IMR-90 (cell line): ENCODE results near the gene H3-3A. TPM values are rescaled to one million over a fixed set of nuclear protein-coding genes. Genes with fewer than 3 reads are reported as not detected.

Source experiments
- ATAC-seq: fragments of 200-7000 bp; cut with Tn5 transposase; 2 replicates; pipeline ENCODE4 v1.9.1; 2020; ENCODE audit warnings: low read depth, mild to moderate bottlenecking, moderate library complexity
- BruUV-seq: library from RNA; stranded (reverse); fragments of 400-500 nt; replicated peaks from 2 replicates; lab custom pipeline; 2021; lab: Mats Ljungman, UMichigan
- CTCF ChIA-PET: fragments of 300-600 bp; formaldehyde crosslinking; extraction: SDS; loops from one replicate; lab custom pipeline; 2021; ENCODE audit warnings: antibody characterized with exemption; lab: Yijun Ruan, JAX
- POLR2A ChIA-PET: fragments of 300-600 bp; sonication (Branson Sonifier 250); formaldehyde crosslinking; loops from one replicate; lab custom pipeline; 2022; ENCODE audit warnings: antibody characterized with exemption; ENCODE audit not compliant: unreplicated experiment; lab: Charles Lee
- DNase-seq: peaks from one replicate; pipeline ENCODE4 v3.0.0; 2013
- H2AFZ ChIP-seq: replicated peaks from 2 replicates; pipeline ENCODE3; 2013; ENCODE audit warnings: low read length, mild to moderate bottlenecking; ENCODE audit not compliant: poor library complexity
- H2AK5ac ChIP-seq: 2 replicates; pipeline ENCODE4 v1.6.1; 2013; ENCODE audit warnings: low read depth, low read length, inconsistent platforms
- H2AK9ac ChIP-seq: replicated peaks from 2 replicates; pipeline ENCODE3; 2013; ENCODE audit warnings: mild to moderate bottlenecking, low read depth, low read length, moderate library complexity; ENCODE audit not compliant: poor library complexity
- H2BK120ac ChIP-seq: 2 replicates; pipeline ENCODE4 v1.6.1; 2013; ENCODE audit warnings: low read depth, low read length, inconsistent platforms
- H2BK15ac ChIP-seq: 3 replicates; pipeline ENCODE4 v1.6.1; 2013; ENCODE audit warnings: low read depth, low read length, inconsistent platforms
- H2BK20ac ChIP-seq: 2 replicates; pipeline ENCODE4 v1.6.1; 2013; ENCODE audit warnings: low read depth, mild to moderate bottlenecking, inconsistent platforms, low read length, moderate library complexity
- H2BK5ac ChIP-seq: 2 replicates; pipeline ENCODE4 v1.6.1; 2013; ENCODE audit warnings: mild to moderate bottlenecking, low read depth, low read length, inconsistent platforms; ENCODE audit not compliant: poor library complexity, severe bottlenecking
- H3K14ac ChIP-seq: replicated peaks from 2 replicates; pipeline ENCODE4 v1.6.1; 2013; ENCODE audit warnings: low read depth, low read length, inconsistent platforms
- H3K18ac ChIP-seq: 2 replicates; pipeline ENCODE4 v1.6.1; 2013; ENCODE audit warnings: low read depth, low read length, control low read depth
- H3K23ac ChIP-seq: 2 replicates; pipeline ENCODE4 v1.6.1; 2013; ENCODE audit warnings: low read depth, low read length, inconsistent platforms
- H3K27ac ChIP-seq: 2 replicates; pipeline ENCODE4 v1.5.1; 2013; ENCODE audit warnings: mild to moderate bottlenecking, control low read depth, low read length; ENCODE audit not compliant: insufficient read depth
- H3K27me3 ChIP-seq: 2 replicates; pipeline ENCODE4 v1.6.1; 2013; ENCODE audit warnings: low read length; ENCODE audit not compliant: control insufficient read depth, insufficient read depth
- H3K36me3 ChIP-seq: 2 replicates; pipeline ENCODE4 v1.6.1; 2013; ENCODE audit warnings: low read length, mixed read lengths; ENCODE audit not compliant: control insufficient read depth, insufficient read depth
- H3K4ac ChIP-seq: 2 replicates; pipeline ENCODE4 v1.6.1; 2013; ENCODE audit warnings: low read depth, low read length, inconsistent platforms
- H3K4me1 ChIP-seq: 2 replicates; pipeline ENCODE4 v1.6.1; 2013; ENCODE audit warnings: low read length, mixed read lengths; ENCODE audit not compliant: control insufficient read depth, insufficient read depth
- H3K4me2 ChIP-seq: 2 replicates; pipeline ENCODE4 v1.6.1; 2013; ENCODE audit warnings: low read depth, mild to moderate bottlenecking, control low read depth, low read length, moderate library complexity
- H3K4me3 ChIP-seq: 2 replicates; pipeline ENCODE4 v1.5.1; 2013; ENCODE audit warnings: low read depth, mild to moderate bottlenecking, control low read depth, low read length, moderate library complexity; ENCODE audit not compliant: insufficient read depth
- H3K56ac ChIP-seq: 2 replicates; pipeline ENCODE4 v1.6.1; 2013; ENCODE audit warnings: low read length, inconsistent platforms; ENCODE audit not compliant: insufficient read depth; ENCODE audit errors: extremely low read depth
- H3K79me1 ChIP-seq, 2 experiments: 2 replicates each; pipeline ENCODE4 v1.6.1; 2013; ENCODE audit warnings: low read length in 2 of 2, inconsistent platforms in 1 of 2, low read depth in 1 of 2
- H3K9ac ChIP-seq: 2 replicates; pipeline ENCODE4 v1.6.1; 2013; ENCODE audit warnings: low read depth, low read length, control low read depth
- H3K9me1 ChIP-seq: 2 replicates; pipeline ENCODE4 v1.6.1; 2013; ENCODE audit warnings: low read length, inconsistent platforms; ENCODE audit not compliant: insufficient read depth
- H3K9me3 ChIP-seq: 2 replicates; pipeline ENCODE4 v1.6.1; 2013; ENCODE audit warnings: low read length; ENCODE audit not compliant: control insufficient read depth, insufficient read depth
- H4K20me1 ChIP-seq: 2 replicates; pipeline ENCODE4 v1.6.1; 2013; ENCODE audit warnings: low read length, inconsistent platforms; ENCODE audit not compliant: insufficient read depth
- H4K5ac ChIP-seq: 2 replicates; pipeline ENCODE4 v1.6.1; 2013; ENCODE audit warnings: mild to moderate bottlenecking, low read depth, low read length, control low read depth
- H4K8ac ChIP-seq, 2 experiments: 2 replicates each; pipeline ENCODE4 v1.6.1; 2013; ENCODE audit warnings: low read depth in 2 of 2, low read length in 2 of 2, control low read depth in 1 of 2, inconsistent platforms in 1 of 2
- H4K91ac ChIP-seq: 2 replicates; pipeline ENCODE4 v1.6.1; 2013; ENCODE audit warnings: low read depth, low read length, inconsistent platforms; ENCODE audit not compliant: insufficient read depth
- BHLHE40 ChIP-seq: fragments of 150-350 bp; IDR thresholded peaks from 2 replicates; pipeline ENCODE4 v1.6.1; 2016; ENCODE audit warnings: mild to moderate bottlenecking, low read depth, low read length
- CHD1 ChIP-seq: IDR thresholded peaks from 2 replicates; pipeline ENCODE4 v1.6.1; 2012; ENCODE audit warnings: low read depth, low read length, improper control_type of control experiment
- ELK1 ChIP-seq: fragments of 150-350 bp; IDR thresholded peaks from 2 replicates; pipeline ENCODE4 v1.6.1; 2016; ENCODE audit warnings: low read depth, mild to moderate bottlenecking, low read length, moderate library complexity, borderline replicate concordance
- FOS ChIP-seq: fragments of 150-350 bp; IDR thresholded peaks from 2 replicates; pipeline ENCODE4 v1.6.1; 2016; ENCODE audit warnings: low read depth, low read length
- NFE2L2 ChIP-seq: fragments of 150-350 bp; IDR thresholded peaks from 2 replicates; pipeline ENCODE4 v1.6.1; 2016; ENCODE audit warnings: low read depth, mild to moderate bottlenecking, low read length
- POLR2A ChIP-seq: IDR thresholded peaks from 2 replicates; pipeline ENCODE4 v1.6.1; 2012; ENCODE audit warnings: mild to moderate bottlenecking, low read depth, low read length
- RAD21 ChIP-seq: IDR thresholded peaks from 2 replicates; pipeline ENCODE4 v1.6.1; 2012; ENCODE audit warnings: low read length, improper control_type of control experiment
- RCOR1 ChIP-seq: IDR thresholded peaks from 2 replicates; pipeline ENCODE4 v1.6.1; 2012; ENCODE audit warnings: mild to moderate bottlenecking, low read length, improper control_type of control experiment; ENCODE audit not compliant: insufficient replicate concordance
- RFX5 ChIP-seq: IDR thresholded peaks from 2 replicates; pipeline ENCODE4 v1.8.0; 2012; ENCODE audit warnings: low read depth, mild to moderate bottlenecking, low read length, moderate library complexity
- SMC3 ChIP-seq: fragments of 150-350 bp; IDR thresholded peaks from 2 replicates; pipeline ENCODE4 v1.6.1; 2016; ENCODE audit warnings: low read depth, mild to moderate bottlenecking, antibody characterized with exemption, low read length, moderate library complexity
- USF2 ChIP-seq: fragments of 150-350 bp; IDR thresholded peaks from 2 replicates; pipeline ENCODE4 v1.6.1; 2017; ENCODE audit warnings: mild to moderate bottlenecking, antibody characterized with exemption, low read length, low read depth
- WGBS, 2 experiments: methylation state at CpG; one replicate each; pipeline versions ENCODE4 v1.1.5 to v1.1.7; 2013; ENCODE audit warnings: missing lambda C conversion rate in 2 of 2; ENCODE audit not compliant: insufficient read length in 1 of 2; ENCODE audit errors: extremely low coverage in 2 of 2; 5-methylcytosine and 5-hydroxymethylcytosine counted together
- dilution Hi-C: fragments of 300-500 bp; cut with HindIII; formaldehyde crosslinking; loops from one replicate; pipeline ENCODE4 v1.14.3; 2018; ENCODE audit warnings: low sequenced_read_pairs; ENCODE audit not compliant: unreplicated experiment
- in situ Hi-C: fragments of 300-500 bp; cut with MboI; formaldehyde crosslinking; loops from 3 replicates; pipeline ENCODE4 v1.14.3; 2019; ENCODE audit warnings: low sequenced_read_pairs, inconsistent platforms, mixed read lengths
- intact Hi-C: fragments of 100-400 bp; cut with micrococcal nuclease; formaldehyde crosslinking; loops from 2 replicates; pipeline ENCODE4 v1.10.0; 2022
- polyA plus RNA-seq, 3 experiments: library from polyadenylated mRNA; depleted of rRNA; stranded (reverse); fragments of >200 nt; gene quantifications; 2 replicates each; pipeline ENCODE4 v1.2.3, GENCODE V29; 2012; ENCODE audit warnings: low replicate concordance in 1 of 3
- total RNA-seq: library from RNA; depleted of rRNA; stranded (reverse); fragments of >200 nt; gene quantifications from 2 replicates; pipeline ENCODE4 v1.2.3, GENCODE V29; 2012

Gene H3-3A
- total and polyA plus RNA-seq, 2 of the 4 experiments (the other 2 are of a cell fraction), result 188 to 256 TPM

GRCh38 chr1:226047495-226047894, 15.0 kb upstream of the H3-3A start:
- Histone ChIP-seq H3K9me1 (0 out of 2 replicates have a peak, but pooled peaks cover 5% of the 10 kb centered on the region), H3K4me1 (no peaks in the 10 kb centered on the region), H3K23ac (no peak overlapping the region), H2AFZ (no peak overlapping the region), H4K91ac (no peak overlapping the region), H4K8ac (no peak overlapping the region), H3K4ac (no peak overlapping the region), H3K27me3 (no peaks in the 10 kb centered on the region), H2AK9ac (no peak overlapping the region), H3K9me3 (0 out of 2 replicates have a peak, but pooled peaks cover 2% of the 10 kb centered on the region), H4K20me1 (no peaks in the 10 kb centered on the region), H3K4me2 (no peak overlapping the region), H2BK5ac (no peak overlapping the region), H2BK20ac (no peak overlapping the region), H3K14ac (no peak overlapping the region), H2BK120ac (no peak overlapping the region), H4K5ac (no peak overlapping the region), H3K4me3 (no peak overlapping the region), H3K79me1 (no peaks in the 10 kb centered on the region), H2BK15ac (no peak overlapping the region), H3K9ac (no peak overlapping the region), H2AK5ac (no peak overlapping the region), H3K36me3 (no peaks in the 10 kb centered on the region), H3K56ac (no peak overlapping the region), H3K18ac (no peak overlapping the region), H3K27ac (no peak overlapping the region)
- no peak for TF ChIP-seq CHD1
- no peak for TF ChIP-seq USF2
- TF ChIP-seq NFE2L2, result no peak
- no peak for TF ChIP-seq POLR2A
- no peak for TF ChIP-seq ELK1
- TF ChIP-seq SMC3, result no peak
- no peak for TF ChIP-seq RAD21
- TF ChIP-seq FOS, result no peak
- no peak for TF ChIP-seq RCOR1
- no peak for TF ChIP-seq BHLHE40
- no peak for TF ChIP-seq RFX5
- BruUV-seq, result no TSS peak
- no CpG with 5 or more reads among the region's 1 CpG for WGBS, 2 experiments
- intact Hi-C loops, result no loop called here
- POLR2A ChIA-PET, result interaction anchor here (0.5 kb wide), 1 partner anchor 34 kb away, joined by 22 read pairs; no protein-coding TSS in a partner anchor
- DNase-seq (peak; percentile 61), ATAC-seq (peak; percentile 51; the same call in 1 of the 2 replicates)
- CTCF ChIA-PET, result no interaction called here
- in situ Hi-C loops, result no loop called here
- dilution Hi-C loops, result no loop called here
